Measurements from ENCODE around the gene ARHGAP27. TPM values are rescaled to one million over a fixed set of nuclear protein-coding genes. Genes with fewer than 3 reads are reported as not detected.

ARHGAP27 gene
- total and polyA plus RNA-seq, 9 of the 15 experiments (the other 6 are each of a cell fraction or from before 2014, with no cell fraction given): 0.04 to 4.6 (median 2.1) TPM

GRCh38 chr17:45395569-45396415 is 36.9 kb downstream of the ARHGAP27 start:
- Histone ChIP-seq H3K79me2 (ENCODE audit: control insufficient read depth, insufficient read depth, low read length) (no peaks in the 10 kb centered on the region), H2AFZ (ENCODE audit: low read depth, low read length) (peak overlapping the region; percentile 82), H3K4me3 (no peak overlapping the region), H3K9me3 (replicated peaks; ENCODE audit: control insufficient read depth, insufficient read depth, low read depth, low read length) (no peaks in the 10 kb centered on the region), H3K9me1 (ENCODE audit: control insufficient read depth, insufficient read depth, low read length) (no peaks in the 10 kb centered on the region), H4K20me1 (replicated peaks; ENCODE audit: control insufficient read depth, insufficient read depth, low read length) (no peaks in the 10 kb centered on the region; the same call in 1 of the 2 replicates), H3K9ac (ENCODE audit: insufficient read depth in 1 of 2, low read depth in 2 of 2, low read length in 2 of 2) (peak overlapping the region in 1 of 2 experiments; percentile 72; a peak in 3 of 4 replicates), H3K27ac (ENCODE audit: extremely low read depth, low read depth, low read length) (no peak overlapping the region), H3K4me1 (replicated peaks in 1 of 2; ENCODE audit: control insufficient read depth in 2 of 2, insufficient read depth in 2 of 2, low read length in 2 of 2) (peaks cover 14 to 29% of the 10 kb centered on the region in 2 experiments; a peak in 4 of 5 replicates), H3K27me3 (ENCODE audit: control insufficient read depth in 2 of 2, insufficient read depth in 2 of 2, low read length in 2 of 2) (peaks cover 0 to 4% of the 10 kb centered on the region in 2 experiments; a peak in 1 of 5 replicates), H3K4me2 (ENCODE audit: insufficient read depth, low read length) (peak overlapping the region; percentile 53; the same call in 1 of the 2 replicates), H3K36me3 (ENCODE audit: control insufficient read depth, insufficient read depth, low read length) (no peaks in the 10 kb centered on the region)
- ChIA-PET POLR2A (no interaction called here), CTCF (ENCODE audit: low intra/inter-chr PET ratio) (interaction anchor here (1.1 to 2.2 kb wide), 3 partner anchors 119 to 437 kb away, joined by 3 to 10 read pairs (median 5); no protein-coding TSS in a partner anchor)
- DNase-seq (ENCODE audit: extremely low read depth in 1 of 4, low spot score in 3 of 4) (no peak), FAIRE-seq (no peak), ATAC-seq (peak; percentile 17; the same call in 1 of the 3 replicates)
- 55% methylated on average over 28 of the region's 60 CpGs for WGBS (ENCODE audit: insufficient coverage, low coverage, missing lambda C conversion rate)
- in situ Hi-C loops (cut with MboI) (no loop called here), intact Hi-C loops (cut with micrococcal nuclease) (loop anchor here (2.0 to 10.0 kb wide), 2 partner anchors 33 to 459 kb away; no protein-coding TSS in a partner anchor)
- BruUV-seq (replicated peaks): no TSS peak
- TF ChIP-seq NFRKB (IDR thresholded peaks at IDR 0.05; ENCODE audit: low read depth): no peak
- TF ChIP-seq HOXB6 (CRISPR knock-in tag; IDR thresholded peaks at IDR 0.05; ENCODE audit: borderline replicate concordance): no peak
- no peak for TF ChIP-seq KLF6 (CRISPR knock-in tag; IDR thresholded peaks at IDR 0.05; ENCODE audit: borderline replicate concordance)
- TF ChIP-seq, protein P1, sequence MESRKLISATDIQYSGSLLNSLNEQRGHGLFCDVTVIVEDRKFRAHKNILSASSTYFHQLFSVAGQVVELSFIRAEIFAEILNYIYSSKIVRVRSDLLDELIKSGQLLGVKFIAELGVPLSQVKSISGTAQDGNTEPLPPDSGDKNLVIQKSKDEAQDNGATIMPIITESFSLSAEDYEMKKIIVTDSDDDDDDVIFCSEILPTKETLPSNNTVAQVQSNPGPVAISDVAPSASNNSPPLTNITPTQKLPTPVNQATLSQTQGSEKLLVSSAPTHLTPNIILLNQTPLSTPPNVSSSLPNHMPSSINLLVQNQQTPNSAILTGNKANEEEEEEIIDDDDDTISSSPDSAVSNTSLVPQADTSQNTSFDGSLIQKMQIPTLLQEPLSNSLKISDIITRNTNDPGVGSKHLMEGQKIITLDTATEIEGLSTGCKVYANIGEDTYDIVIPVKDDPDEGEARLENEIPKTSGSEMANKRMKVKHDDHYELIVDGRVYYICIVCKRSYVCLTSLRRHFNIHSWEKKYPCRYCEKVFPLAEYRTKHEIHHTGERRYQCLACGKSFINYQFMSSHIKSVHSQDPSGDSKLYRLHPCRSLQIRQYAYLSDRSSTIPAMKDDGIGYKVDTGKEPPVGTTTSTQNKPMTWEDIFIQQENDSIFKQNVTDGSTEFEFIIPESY (CRISPR knock-in tag; IDR thresholded peaks at IDR 0.05): peak; percentile 94
- TF ChIP-seq SFPQ (IDR thresholded peaks at IDR 0.05; ENCODE audit: low read depth, low read length): no peak
- no peak for TF ChIP-seq NCOR1 (IDR thresholded peaks at IDR 0.05)
- TF ChIP-seq DMBX1 (CRISPR knock-in tag; IDR thresholded peaks at IDR 0.05; ENCODE audit: borderline replicate concordance): no peak
- TF ChIP-seq NFIC (IDR thresholded peaks at IDR 0.05): peak; percentile 74
- no peak for TF ChIP-seq UBTF (IDR thresholded peaks at IDR 0.05; ENCODE audit: borderline replicate concordance in 1 of 2, low read depth in 2 of 2, low read length in 2 of 2)
- no peak for TF ChIP-seq FIP1L1 (IDR thresholded peaks at IDR 0.05; ENCODE audit: low read depth, low read length, poor library complexity, severe bottlenecking)
- TF ChIP-seq SMAD1 (IDR thresholded peaks at IDR 0.05; ENCODE audit: low read depth, low read length, partially characterized antibody): no peak
- TF ChIP-seq NR3C1 (CRISPR knock-in tag; IDR thresholded peaks at IDR 0.05): no peak
- TF ChIP-seq NFE2L1 (tag; IDR thresholded peaks at IDR 0.05; ENCODE audit: borderline replicate concordance, low read depth): no peak
